Neuron (in vitro differentiated cells): ENCODE measurements around the gene PPP6C.

Source experiments
- H2AFZ ChIP-seq: one replicate; pipeline ENCODE4 v1.6.1; 2013; ENCODE audit warnings: low read depth, mild to moderate bottlenecking, inconsistent platforms, low read length, moderate library complexity
- H3K27me3 ChIP-seq: one replicate; pipeline ENCODE4 v1.6.1; 2013; ENCODE audit warnings: low read length; ENCODE audit not compliant: insufficient read depth
- H3K36me3 ChIP-seq: one replicate; pipeline ENCODE4 v1.6.1; 2013; ENCODE audit warnings: low read length; ENCODE audit not compliant: insufficient read depth
- H3K4me1 ChIP-seq: one replicate; pipeline ENCODE4 v1.6.1; 2013; ENCODE audit warnings: low read length; ENCODE audit not compliant: insufficient read depth
- H3K4me3 ChIP-seq: 2 replicates; pipeline ENCODE4 v1.5.1; 2013; ENCODE audit warnings: mild to moderate bottlenecking, low read length, moderate library complexity
- H3K9me3 ChIP-seq: one replicate; pipeline ENCODE4 v1.6.1; 2013; ENCODE audit warnings: low read length

PPP6C gene

DNA sequence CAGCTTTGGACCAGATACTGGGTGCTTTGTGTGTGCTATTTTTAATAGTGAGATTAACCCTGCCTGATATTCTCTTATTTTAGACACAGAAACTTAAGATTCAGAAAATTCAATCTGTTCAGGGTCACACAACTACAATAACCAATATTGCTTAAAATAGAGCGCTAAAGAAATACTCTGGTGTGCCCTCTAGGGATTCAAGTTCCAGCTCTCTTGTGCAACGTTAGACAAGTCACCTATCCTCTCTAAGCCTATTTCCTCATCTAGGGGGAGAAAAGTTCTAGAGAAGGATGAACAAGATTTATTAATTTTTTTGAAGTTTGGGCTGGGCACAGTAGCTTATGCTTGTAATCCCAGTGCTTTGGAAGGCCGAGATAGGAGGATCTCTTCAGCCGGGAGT is 44.2 kb downstream of the PPP6C start:
- Histone ChIP-seq H2AFZ (no peak overlapping the region), H3K4me3 (no peak overlapping the region), H3K36me3 (peaks cover 29% of the 10 kb centered on the region), H3K27me3 (no peaks in the 10 kb centered on the region), H3K4me1 (peaks cover 9% of the 10 kb centered on the region), H3K9me3 (no peaks in the 10 kb centered on the region)

DNA sequence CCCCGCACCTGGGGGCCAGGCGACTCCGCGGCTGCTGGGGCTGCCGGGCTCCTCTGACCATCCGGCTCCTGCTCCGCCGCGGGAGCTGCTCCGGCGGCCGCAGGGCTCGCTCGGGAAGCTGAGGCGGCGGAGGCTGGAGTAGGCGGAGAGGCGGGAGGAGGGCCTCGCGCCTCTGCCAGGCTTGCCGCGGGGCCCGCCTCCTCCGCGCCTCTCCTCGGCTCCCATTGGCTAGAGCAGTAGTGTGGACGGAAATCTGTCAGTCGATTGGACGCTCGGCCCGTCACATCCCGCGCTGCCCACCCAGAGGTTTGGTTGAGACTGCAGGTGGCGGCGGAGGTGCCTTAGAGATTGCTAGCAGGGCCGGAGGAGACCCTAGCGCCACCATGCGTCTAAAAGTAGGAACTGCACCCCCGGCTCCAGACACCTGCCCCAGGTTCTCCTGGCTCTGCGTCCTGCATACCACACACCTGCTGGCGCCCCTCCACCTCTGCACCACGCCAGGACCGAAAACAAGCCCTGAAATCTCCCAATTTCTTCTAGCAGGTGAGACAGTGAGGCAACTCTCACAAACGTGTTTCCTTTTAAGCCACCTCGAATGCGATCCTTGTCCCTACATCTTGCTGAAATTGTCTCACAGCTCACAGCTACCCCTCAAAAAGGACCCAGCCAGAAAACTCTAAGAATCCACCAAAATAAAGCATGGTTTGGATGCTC is 46.1 kb downstream of the PPP6C start, which contains the start of gene SCAI:
TSS of gene SCAI (minus strand) at position 152 of the 714 bp plus-strand sequence. CDS start at position 61, 91 bp downstream.
- Histone ChIP-seq H2AFZ (peak within 1 kb of the TSS; percentile 24), H3K27me3 (no peaks in the 10 kb centered on the region), H3K4me3 (peak within 1 kb of the TSS; percentile 100), H3K9me3 (no peaks in the 10 kb centered on the region), H3K36me3 (peaks cover 25% of the 10 kb centered on the region), H3K4me1 (peaks cover 9% of the 10 kb centered on the region)

DNA sequence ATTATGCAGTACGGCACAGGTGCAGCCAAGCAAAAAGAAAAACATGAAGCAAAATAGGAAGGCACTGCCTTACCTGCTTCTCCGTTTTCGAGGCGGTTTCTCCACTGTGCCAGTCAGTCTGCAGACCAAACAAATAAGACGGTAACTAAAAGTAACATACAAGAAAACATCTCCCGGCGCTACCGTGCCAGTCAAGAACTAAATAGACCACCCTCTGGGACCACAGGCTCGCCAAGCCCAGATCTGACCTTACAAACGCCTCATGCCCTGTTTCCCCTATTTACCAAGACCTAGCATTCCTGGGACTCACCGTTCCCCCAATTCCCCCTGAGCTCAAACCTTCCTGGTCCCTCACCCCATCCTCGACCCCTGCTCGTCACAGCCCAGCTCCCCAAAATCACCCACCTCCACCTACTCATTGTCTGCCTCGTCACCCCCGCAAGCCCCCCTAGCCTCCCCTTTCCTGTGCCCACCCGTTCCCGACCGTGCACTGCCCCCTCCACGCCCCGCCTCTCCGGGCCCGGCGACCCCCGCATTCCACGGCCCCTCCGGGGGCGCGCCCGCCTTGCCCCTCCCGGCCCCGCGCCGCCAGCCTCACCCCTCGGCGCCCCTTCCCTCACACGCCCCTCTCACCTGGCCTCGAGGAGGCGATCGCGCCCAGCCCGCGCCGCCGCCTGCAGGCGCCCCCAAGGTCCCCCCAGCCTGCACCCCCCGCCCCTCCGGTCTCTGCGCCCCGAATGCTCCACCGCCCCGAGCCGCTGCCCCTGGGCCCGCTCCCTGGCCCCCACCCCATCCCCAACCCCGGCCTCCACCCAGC is 46.8 kb downstream of the PPP6C start:
- Histone ChIP-seq H3K36me3 (peaks cover 20% of the 10 kb centered on the region), H3K4me3 (peak overlapping the region; percentile 100), H3K9me3 (no peaks in the 10 kb centered on the region), H2AFZ (peak overlapping the region; percentile 24), H3K27me3 (no peaks in the 10 kb centered on the region), H3K4me1 (peaks cover 9% of the 10 kb centered on the region)

DNA sequence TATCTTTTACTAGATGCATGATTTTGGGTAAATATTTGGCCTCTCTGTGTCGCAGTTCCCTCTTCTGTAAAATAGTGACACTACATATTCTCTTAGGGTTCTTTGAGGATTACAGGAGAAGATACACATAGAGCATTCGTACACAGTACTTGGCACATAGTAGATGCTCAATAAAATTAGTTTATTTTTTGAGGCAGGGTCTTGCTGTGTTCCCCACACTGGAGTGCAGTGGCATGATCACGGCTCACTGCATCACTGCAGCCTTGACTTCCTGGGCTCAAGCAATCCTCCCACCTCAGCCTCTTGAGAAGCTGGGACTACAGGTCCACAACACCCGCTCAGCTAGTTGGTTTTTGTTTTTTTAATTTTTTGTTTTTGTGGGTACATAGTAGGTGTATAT is 47.9 kb downstream of the PPP6C start:
- Histone ChIP-seq H3K36me3 (peaks cover 20% of the 10 kb centered on the region), H3K9me3 (no peaks in the 10 kb centered on the region), H2AFZ (no peak overlapping the region), H3K4me1 (peaks cover 9% of the 10 kb centered on the region), H3K4me3 (no peak overlapping the region), H3K27me3 (no peaks in the 10 kb centered on the region)

DNA sequence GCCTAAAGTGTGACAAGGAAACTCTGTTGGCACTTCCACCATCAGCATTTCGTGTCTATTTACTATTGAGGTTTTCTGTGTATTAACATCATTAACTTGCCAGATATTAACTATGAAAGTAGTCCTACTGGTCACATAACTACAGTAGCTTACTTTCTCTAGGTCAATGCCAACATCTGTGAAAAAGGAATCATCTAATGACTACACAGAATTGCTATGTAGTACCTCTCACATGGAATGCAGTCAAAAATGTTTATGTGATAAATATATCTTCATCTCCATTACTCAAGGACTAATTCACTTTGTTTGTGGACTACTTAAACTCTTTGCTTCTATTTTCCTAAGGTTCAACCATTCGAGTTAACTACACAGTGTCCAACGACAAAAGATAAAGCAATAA is 48.4 kb downstream of the PPP6C start:
- Histone ChIP-seq H3K4me3 (no peak overlapping the region), H3K27me3 (no peaks in the 10 kb centered on the region), H3K4me1 (peaks cover 9% of the 10 kb centered on the region), H2AFZ (no peak overlapping the region), H3K9me3 (no peaks in the 10 kb centered on the region), H3K36me3 (peaks cover 20% of the 10 kb centered on the region)

DNA sequence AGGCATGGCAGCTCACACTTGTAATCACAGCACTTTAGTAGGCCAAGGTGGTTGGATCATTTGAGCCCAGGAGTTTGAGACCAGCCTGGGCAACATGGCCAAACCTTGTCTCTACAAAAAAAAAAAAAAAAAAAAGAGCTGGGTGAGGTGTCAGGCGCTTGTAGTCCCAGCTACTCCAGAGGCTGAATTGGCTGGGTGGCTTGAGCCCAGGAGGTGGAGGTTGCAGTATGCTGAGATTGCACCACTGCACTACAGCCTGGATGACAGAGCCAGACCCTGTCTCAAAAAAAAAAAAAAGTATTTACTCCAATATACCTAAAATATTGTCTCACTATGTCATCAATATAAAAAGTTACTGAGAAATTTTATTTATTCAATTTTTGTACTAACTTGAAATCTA is 49.0 kb downstream of the PPP6C start:
- no peaks in the 10 kb centered on the region for H3K9me3 ChIP-seq

DNA sequence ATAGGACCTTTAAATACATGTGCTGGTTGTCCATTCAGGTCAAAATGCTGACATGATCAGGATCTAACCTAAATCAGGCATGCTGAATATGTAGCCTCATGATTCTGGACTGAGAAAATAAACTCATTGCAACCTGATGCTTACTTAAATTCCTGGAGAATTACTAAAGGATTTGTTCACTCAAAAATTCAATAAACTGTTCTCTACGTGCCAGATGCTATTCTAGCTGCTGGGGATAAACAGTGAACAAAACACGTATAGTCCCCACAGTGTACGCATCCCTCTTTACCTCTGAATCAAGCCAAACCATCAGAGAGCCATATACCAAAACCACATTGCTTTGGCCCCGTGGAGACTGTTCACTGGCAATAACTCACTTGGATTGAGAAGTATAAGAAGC is 52.4 kb downstream of the PPP6C start:
- Histone ChIP-seq H3K9me3 (peaks cover 3% of the 10 kb centered on the region), H3K36me3 (peaks cover 20% of the 10 kb centered on the region), H3K4me1 (peaks cover 2% of the 10 kb centered on the region), H2AFZ (no peak overlapping the region), H3K27me3 (no peaks in the 10 kb centered on the region), H3K4me3 (no peak overlapping the region)

More for the DNA sequence above, 49.0 kb downstream of the PPP6C start:
- Histone ChIP-seq H3K27me3 (no peaks in the 10 kb centered on the region), H3K4me3 (no peak overlapping the region), H3K4me1 (peaks cover 9% of the 10 kb centered on the region), H3K36me3 (peaks cover 20% of the 10 kb centered on the region), H2AFZ (no peak overlapping the region)

DNA sequence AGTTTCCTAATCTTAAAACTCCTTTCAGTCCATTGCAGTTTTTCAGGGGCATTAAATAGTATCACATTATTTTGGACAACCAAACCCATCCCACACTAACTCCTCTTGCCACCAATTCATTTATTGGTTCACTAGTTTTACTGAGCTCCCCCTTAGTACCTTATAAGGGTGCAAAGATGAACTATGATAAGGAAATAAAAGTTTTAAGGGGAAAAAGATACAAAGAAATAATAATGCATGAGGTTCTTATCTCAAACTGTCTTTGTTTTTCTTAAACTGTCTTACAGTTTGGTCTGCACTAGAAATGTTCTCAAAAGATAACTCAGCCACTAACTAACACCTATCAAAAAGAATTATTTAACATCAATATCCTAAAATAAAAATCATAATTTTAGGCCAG is 54.6 kb downstream of the PPP6C start:
- peaks cover 5% of the 10 kb centered on the region for H3K36me3 ChIP-seq
- no peaks in the 10 kb centered on the region for H3K4me1 ChIP-seq
- peaks cover 3% of the 10 kb centered on the region for H3K9me3 ChIP-seq
- H3K27me3 ChIP-seq, result no peaks in the 10 kb centered on the region
- no peak overlapping the region for H3K4me3 ChIP-seq
- no peak overlapping the region for H2AFZ ChIP-seq

DNA sequence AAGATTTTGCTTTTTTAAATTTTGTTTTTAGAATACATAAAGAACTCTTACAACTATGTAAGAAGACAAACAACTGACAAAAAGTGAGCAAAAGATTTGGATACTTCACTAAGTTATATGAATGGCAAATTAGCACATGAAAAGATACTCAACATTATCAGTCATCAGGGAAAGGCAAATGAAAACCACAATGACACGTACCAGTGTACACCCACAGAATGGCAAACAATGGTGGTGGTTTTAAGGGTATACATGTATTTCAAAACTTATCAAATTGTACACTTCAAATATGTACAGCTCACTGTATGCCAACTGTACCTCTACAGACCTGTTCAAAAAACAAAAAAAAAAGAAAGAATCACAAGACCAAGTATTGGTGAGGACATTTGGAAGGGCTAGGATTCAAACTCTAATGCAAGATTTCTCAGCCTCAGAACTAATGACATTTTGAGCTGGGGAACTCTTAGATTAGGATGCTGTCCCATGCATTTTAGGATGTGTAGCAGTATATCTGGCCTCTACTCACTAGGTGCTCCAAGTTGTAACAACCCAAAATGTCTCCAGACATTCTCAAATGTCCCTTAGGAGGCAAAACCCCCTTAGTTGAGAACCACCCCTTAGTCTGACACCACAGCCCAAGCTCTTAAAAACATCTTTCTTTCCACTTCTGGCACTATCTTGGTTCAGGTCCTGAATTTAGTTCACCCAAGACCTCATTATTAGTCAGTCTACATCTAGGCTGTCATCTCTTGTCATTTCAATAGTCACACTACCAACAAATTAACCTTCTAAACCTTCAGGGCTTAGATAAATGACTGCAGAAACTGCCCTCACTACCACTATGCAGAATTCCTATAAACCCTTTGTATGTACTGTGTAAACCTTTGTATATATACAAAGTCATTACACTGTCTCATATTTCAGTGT is 55.9 kb downstream of the PPP6C start:
- H3K36me3 ChIP-seq, result peaks cover 2% of the 10 kb centered on the region
- no peak overlapping the region for H3K4me3 ChIP-seq
- H3K27me3 ChIP-seq, result no peaks in the 10 kb centered on the region
- H3K4me1 ChIP-seq, result no peaks in the 10 kb centered on the region
- H3K9me3 ChIP-seq, result peaks cover 3% of the 10 kb centered on the region
- H2AFZ ChIP-seq, result no peak overlapping the region

DNA sequence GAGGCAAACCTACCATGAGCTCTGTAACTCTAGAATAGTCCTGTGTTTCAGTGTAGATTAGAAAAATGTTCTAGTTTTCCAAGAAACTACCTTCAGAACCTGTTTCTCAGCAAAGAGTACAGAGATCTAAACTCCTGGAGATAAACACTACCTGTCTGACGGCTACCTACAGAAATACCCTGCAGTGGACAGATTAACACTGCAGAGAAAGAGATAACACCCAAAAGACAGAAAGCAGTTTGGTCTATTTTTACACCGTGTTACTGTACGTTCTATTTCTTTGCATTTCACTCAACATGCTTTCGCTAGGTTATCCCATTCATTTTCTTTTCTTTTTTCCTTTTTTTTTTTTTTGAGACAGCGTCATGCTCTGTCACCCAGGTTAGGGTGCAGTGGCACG is 57.8 kb downstream of the PPP6C start:
- Histone ChIP-seq H3K27me3 (no peaks in the 10 kb centered on the region), H3K4me1 (no peaks in the 10 kb centered on the region), H3K9me3 (peaks cover 3% of the 10 kb centered on the region), H3K4me3 (no peak overlapping the region), H2AFZ (no peak overlapping the region), H3K36me3 (peaks cover 2% of the 10 kb centered on the region)

DNA sequence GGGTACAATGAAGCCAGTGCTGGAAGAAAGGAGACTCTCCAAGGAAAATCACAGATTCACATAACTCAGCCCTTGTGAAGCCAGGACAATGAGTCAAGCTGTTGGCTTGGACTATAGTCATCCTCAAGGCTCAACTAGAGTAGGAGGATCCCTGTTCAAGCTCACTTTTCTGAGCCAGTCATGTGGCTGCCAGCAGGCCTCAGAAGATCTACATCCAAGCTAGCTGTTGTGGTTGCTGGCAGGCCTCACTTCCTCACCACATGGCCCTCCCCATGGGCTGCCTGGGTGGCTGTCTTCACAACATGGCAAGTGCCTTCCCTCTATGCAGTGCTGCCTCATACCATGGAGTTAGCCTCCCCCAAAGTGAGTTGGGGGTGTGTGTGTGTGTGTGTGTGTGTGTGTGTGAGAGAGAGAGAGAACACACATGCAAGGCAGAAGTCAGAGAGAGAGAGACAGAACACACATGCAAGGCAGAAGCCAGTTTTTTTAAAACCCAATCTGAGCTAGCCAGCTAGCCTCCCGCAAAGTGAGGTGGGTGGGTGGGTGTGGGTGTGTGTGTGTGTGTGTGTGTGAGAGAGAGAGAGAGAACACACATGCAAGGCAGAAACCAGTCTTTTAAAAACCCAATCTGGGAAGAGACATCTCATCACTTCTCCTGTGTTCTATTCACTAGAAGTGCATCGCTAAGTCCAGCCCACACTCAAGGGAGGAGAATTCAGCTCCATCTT is 63.4 kb downstream of the PPP6C start:
- Histone ChIP-seq H2AFZ (no peak overlapping the region), H3K27me3 (no peaks in the 10 kb centered on the region), H3K9me3 (no peaks in the 10 kb centered on the region), H3K4me3 (no peak overlapping the region), H3K36me3 (peaks cover 2% of the 10 kb centered on the region), H3K4me1 (no peaks in the 10 kb centered on the region)

DNA sequence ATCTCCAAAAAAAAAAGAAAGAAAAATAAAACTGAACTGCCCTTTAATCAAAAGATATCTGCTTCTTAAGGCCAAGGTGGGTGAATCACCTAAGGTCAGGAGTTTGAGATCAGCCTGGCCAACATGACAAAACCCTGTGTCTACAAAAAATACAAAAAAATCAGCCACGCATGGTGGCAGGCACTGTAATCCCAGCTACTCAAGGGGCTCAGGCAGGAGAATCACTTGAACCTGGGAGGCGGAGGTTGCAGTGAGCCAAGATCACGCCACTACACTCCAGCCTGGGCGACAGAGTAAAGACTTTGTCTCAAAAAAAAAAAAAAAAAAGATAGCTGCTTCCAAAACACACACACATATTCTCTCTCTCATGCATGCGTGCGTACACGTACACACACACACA is 64.1 kb downstream of the PPP6C start:
- Histone ChIP-seq H3K9me3 (no peaks in the 10 kb centered on the region), H3K4me1 (no peaks in the 10 kb centered on the region), H3K36me3 (peaks cover 2% of the 10 kb centered on the region), H3K27me3 (no peaks in the 10 kb centered on the region), H3K4me3 (no peak overlapping the region), H2AFZ (no peak overlapping the region)
